GM18951 (cell line): ENCODE results near the gene ARHGAP12.
"Not testable (repeated sequence)": the region's sequence is repeated elsewhere in the genome, so short reads cannot be mapped to it uniquely, and the experiment has no call there.

Experiments used
- POLR2A ChIP-seq: IDR thresholded peaks from 4 replicates; pipeline ENCODE4 v1.6.1; 2011; ENCODE audit warnings: mild to moderate bottlenecking; ENCODE audit not compliant: insufficient read length, insufficient read depth; ENCODE audit errors: extremely low read depth
- in situ Hi-C: fragments of 300-500 bp; cut with MboI; formaldehyde crosslinking; loops from one replicate; pipeline ENCODE4 v1.12.0; 2022; ENCODE audit warnings: low sequenced_read_pairs, mixed read lengths, inconsistent platforms; ENCODE audit not compliant: unreplicated experiment

ARHGAP12 gene

GRCh38 chr10:31906039-31906438 is 22.6 kb downstream of the ARHGAP12 start:
- in situ Hi-C loops, result no loop called here
- TF ChIP-seq POLR2A, result no peak

- in situ Hi-C loops, result no loop called here
These were observed 23.0 kb downstream of the ARHGAP12 start for GRCh38 chr10:31905586-31905985.

GRCh38 chr10:31902625-31903024 is 26.0 kb downstream of the ARHGAP12 start:
- in situ Hi-C loops, result no loop called here
- TF ChIP-seq POLR2A, result no peak

More at GRCh38 chr10:31905586-31905985, 23.0 kb downstream of the ARHGAP12 start:
- no peak for TF ChIP-seq POLR2A

GRCh38 chr10:31897506-31897905 is 31.1 kb downstream of the ARHGAP12 start:
- in situ Hi-C loops, result no loop called here
- no peak for TF ChIP-seq POLR2A

GRCh38 chr10:31896968-31897384 is 31.7 kb downstream of the ARHGAP12 start:
- TF ChIP-seq POLR2A, result no peak
- in situ Hi-C loops, result no loop called here

- in situ Hi-C loops, result not testable (repeated sequence)
These were observed 32.9 kb downstream of the ARHGAP12 start for GRCh38 chr10:31895722-31896121.

- no peak for TF ChIP-seq POLR2A
- in situ Hi-C loops, result no loop called here
These were observed 40.2 kb downstream of the ARHGAP12 start for GRCh38 chr10:31888442-31888841.

- in situ Hi-C loops, result no loop called here
- TF ChIP-seq POLR2A, result no peak
These were observed 40.8 kb downstream of the ARHGAP12 start for GRCh38 chr10:31887850-31888249.

GRCh38 chr10:31886885-31887284 is 41.7 kb downstream of the ARHGAP12 start:
- in situ Hi-C loops, result no loop called here
- TF ChIP-seq POLR2A, result no peak

GRCh38 chr10:31885971-31886370 is 42.7 kb downstream of the ARHGAP12 start:
- TF ChIP-seq POLR2A, result no peak
- in situ Hi-C loops, result no loop called here

GRCh38 chr10:31884386-31884785 is 44.2 kb downstream of the ARHGAP12 start:
- no peak for TF ChIP-seq POLR2A
- in situ Hi-C loops, result no loop called here

- TF ChIP-seq POLR2A, result no peak
- in situ Hi-C loops, result no loop called here
These were observed 45.2 kb downstream of the ARHGAP12 start for GRCh38 chr10:31883397-31883796.

- in situ Hi-C loops, result no loop called here
- TF ChIP-seq POLR2A, result no peak
These were observed 50.1 kb downstream of the ARHGAP12 start for GRCh38 chr10:31878486-31878885.

- in situ Hi-C loops, result no loop called here
- no peak for TF ChIP-seq POLR2A
These were observed 51.8 kb downstream of the ARHGAP12 start for GRCh38 chr10:31876652-31877352.

- no peak for TF ChIP-seq POLR2A
- in situ Hi-C loops, result no loop called here
These were observed 53.0 kb downstream of the ARHGAP12 start for GRCh38 chr10:31875608-31876007.
